ENCODE measurements around the gene UBE2C.

The UBE2C gene

DNA sequence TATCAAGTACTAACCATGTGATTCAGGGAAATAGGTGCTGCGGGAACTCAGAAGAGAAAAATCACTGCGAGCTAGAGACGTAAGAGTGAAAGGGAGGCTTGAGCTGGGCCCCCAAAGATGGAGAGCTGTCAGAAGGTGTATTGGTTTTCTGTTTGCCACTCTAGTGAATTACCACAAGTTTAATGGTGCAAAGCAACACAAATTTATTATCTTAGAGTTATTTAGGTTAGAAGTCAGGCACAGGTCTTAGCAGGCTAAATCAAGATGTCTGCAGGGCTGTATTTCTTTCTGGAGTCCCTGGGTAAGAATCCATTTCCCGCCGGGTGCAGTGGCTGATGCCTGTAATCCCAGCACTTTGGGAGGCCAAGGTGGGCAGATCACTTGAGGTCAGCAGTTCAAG is 47.5 kb downstream of the UBE2C start:
- no peak for DNase-seq (ENCODE audit: low spot score)

DNA sequence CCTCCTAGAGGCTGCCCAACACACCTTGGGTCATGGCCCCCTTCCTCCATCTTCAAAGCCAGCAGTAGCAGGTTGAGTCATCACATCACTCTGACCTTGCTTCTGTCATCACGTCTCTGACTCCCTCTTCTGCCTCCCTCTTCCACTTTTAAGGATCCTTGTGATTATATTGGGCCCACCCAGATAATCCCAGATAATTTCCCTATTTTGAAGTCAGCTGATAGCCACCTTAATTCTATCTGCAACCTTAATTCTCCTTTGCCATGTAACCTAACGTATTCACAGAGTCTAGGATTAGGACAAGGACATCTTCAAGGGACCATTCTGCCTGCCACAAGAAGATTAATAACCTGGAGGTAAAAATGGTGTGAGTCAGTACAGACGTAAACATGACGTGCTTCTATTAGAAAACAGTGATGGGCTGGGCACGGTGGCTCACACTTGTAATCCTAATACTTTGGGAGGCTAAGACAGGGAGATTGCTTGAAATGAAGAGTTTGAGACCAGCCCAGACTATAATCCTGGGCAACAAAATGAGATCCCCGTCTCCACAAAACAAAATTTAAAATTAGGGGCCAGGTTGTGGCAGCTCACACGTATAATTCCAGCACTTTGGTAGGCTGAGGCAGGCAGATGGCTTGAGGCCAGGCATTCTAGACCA is 48.2 kb downstream of the UBE2C start:
- DNase-seq (ENCODE audit: low spot score): no peak

DNA sequence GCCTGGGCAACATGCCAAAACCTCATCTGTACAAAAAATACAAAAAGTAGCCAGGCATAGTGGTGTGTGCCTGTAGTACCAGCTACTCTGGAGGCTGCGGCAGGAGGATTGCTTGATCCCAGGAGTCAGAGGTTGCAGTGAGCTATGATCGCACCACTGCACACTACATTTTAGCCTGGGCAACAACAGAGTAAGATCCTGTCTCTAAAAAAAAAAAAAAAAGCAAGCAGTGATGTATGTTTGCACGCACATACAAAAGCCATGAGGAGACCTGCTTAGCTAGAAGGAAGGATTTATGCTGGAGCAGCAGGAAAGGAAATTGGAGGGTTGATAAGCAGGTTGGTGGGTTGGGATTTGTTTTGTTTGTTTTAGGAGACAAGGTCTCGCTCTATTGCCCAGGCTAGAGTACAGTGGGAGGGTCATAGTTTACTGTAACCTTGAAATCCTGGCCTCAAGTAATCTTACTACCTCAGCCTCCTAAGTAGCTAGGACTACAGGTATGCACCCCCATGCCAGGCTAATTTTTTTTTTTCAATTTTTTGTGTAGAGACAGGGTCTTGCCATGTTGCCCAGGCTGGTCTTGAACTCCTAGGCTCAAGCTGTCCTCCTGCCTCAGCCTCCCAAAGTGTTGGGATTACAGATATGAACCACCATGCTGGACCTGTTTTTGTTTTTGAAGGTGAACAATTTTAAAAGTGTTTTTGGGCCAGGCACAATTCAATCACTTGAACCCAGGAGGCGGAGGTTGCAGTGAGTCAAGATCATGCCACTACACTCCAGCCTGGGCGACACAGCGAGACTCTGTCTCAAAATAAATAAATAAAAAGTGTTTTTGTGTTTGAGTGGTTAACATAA is 49.0 kb downstream of the UBE2C start:
- DNase-seq (ENCODE audit: low spot score): no peak

DNA sequence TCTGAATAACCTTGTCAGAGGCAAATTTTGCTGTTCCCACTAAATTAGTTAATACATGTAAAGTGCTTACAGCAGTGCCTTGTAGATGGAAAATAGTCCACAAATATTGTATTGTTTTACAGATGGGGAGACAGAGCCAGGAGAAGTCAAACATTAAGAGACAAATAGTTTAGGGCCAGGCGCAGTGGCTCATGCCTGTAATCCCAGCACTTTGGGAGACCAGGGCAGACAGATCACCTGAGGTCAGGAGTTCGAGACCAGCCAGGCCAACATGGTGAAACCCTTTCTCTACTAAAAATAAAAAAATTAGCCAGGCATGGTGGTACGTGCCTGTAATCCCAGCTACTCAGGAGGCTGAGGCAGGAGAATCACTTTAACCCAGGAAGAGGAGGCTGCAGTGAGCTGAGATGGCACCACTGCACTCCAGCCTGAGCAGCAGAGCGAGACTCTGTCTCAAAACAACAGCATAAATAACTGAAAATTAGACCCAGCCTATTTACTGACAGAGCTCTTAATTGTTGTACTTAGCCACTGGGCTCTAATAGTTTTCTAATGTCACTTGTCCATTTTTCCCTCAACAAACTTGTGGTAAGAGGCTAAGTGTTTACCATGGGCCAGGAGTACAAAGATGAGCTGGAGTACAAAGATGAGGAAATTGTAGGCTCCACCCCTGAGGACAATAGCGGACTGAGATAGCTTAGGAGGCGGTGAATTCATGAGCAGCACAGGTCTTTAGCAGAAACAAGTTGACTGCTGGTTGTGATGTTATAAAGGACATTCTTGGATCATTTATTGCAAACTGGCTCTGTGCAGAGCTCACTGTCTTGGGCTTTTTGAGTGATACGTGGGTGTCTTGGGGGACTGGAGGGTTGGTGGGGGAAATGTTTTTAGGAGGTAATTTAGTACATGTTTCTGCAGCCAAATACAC is 51.4 kb downstream of the UBE2C start:
- no peak for DNase-seq (ENCODE audit: low spot score)

DNA sequence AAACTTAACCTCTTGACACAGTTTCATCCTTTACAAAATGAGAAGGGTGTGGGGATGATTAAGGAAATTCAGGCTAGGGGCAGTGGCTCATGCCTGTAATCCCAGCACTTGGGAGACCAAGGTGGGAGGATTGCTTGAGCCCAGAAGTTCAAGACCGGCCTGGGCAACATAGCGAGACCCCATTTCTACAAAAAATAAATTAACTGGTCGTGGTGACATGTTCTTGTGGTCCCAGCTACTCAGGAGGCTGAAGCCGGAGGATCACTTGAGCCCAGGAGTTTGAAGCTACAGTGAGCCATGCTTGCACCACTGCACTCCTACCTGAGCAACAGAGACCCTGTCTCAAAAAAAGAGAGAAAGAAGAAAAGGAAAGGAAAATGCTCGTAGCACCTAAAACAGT is 54.0 kb downstream of the UBE2C start:
- DNase-seq (ENCODE audit: low spot score): no peak

Small RNAs within 50 kb of the gene (small RNA-seq; reads per million reads assigned to genes)
- gene RNU6ATAC38P: 0 reads per million in 2 experiments
